NAMALWA (cell line): Measurements from ENCODE around the gene MCM9.
"Not testable (repeated sequence)": the region's sequence is repeated elsewhere in the genome, so short reads cannot be mapped to it uniquely, and the experiment has no call there.

Experiments used
- DNase-seq: peaks from one replicate; pipeline ENCODE4 v3.0.0-alpha.2; 2015; ENCODE audit warnings: low spot score

The MCM9 gene

DNA sequence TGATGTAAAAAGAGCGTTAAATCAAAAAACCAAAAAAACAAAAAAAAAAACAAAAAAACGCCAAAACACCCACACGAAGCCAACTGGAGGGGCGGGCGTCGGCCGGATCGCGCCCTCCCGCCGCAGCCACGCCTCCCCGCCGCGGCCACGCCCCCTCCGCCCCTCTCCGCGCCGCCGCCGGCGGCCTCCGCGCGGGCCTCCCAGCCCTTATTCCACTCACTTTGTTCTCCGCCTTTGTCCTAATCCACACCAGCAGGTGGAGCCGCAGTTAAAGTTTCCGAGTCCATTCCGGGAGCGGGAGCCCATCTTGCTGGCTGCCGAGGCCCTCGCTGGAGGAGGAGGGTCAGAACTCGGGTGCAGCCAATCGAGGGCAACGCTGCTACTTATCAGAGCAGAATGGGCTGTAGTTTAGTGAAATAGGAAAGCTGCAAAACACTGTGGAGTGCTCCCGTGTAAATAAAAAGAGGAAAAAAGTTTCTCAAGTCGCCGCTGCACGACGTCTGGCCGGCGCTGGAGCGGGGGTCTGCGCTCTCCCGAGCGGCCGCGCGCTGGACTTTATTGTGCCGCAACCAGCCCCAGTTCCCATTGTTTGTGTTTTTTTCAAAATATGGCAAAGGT, 41.0 kb downstream of the MCM9 start, which contains the start of gene ASF1A:
Gene ASF1A (plus strand): TSS at position 346 of the 618 bp plus-strand sequence. CDS start 262 bp downstream, at position 608.
- peak; percentile 97 for DNase-seq

DNA sequence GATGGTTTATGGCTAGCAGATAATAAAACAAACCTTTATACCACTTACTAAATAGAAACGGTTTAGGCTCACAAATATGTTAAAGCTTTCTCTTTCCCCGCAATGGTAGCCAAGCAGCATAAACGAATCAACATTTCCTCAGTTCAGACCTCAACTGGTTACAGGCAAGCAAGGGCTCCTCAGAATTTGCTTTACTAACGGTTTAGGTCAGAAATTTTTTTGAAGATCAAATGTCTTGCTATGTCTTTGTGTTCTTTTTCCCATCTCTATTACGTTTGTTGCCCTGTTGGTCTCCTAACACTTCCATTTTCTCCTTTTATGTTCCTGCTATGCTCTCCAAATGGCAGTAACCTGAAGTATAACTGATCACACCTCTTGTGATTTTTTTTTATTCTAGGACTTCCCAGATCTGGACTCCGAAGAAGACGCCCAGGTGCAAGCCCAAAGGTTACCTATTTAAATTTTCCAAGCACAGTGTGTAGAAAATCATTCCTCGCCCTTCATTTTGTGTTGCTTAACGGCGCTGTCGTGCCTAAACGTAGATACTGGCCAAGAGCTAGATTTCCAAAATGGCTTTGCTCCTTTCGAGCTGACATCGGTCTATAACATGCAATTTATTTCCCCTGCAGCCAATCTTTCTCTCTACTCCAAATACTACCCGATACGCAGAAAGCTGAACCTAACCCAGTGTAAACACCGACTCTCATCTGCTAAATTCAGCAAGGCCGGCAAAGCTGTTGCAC, 41.7 kb downstream of the MCM9 start:
- DNase-seq: peak; percentile 88

DNA sequence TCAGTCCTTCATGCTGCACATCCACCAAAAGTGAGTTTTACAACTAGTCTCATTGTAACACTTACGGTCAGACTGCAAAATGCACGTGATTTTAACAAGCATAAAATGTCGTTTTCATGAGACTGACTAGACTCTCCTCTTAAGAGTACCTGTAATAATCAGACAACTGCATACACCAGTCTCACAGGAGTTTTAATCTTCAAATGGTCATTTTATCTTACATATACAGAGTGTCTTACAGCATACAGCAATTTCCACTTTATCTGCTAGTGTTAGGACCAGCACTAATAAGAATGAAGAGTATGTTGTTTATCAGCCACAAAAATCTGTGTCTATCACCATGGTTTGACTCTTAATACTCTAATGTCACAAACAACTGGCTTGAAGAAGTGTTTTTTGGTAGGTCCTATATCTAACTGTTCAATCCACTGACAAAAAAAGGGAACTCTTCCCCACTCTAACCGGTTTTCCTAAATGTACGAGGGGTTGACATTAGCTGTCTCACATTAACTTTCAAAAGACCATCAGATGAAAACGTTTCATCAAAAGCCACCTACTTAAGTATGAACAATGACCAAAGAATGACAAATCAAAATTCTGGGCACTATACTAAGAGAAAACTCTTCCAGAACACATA, 42.5 kb downstream of the MCM9 start:
- peak; percentile 63 for DNase-seq

DNA sequence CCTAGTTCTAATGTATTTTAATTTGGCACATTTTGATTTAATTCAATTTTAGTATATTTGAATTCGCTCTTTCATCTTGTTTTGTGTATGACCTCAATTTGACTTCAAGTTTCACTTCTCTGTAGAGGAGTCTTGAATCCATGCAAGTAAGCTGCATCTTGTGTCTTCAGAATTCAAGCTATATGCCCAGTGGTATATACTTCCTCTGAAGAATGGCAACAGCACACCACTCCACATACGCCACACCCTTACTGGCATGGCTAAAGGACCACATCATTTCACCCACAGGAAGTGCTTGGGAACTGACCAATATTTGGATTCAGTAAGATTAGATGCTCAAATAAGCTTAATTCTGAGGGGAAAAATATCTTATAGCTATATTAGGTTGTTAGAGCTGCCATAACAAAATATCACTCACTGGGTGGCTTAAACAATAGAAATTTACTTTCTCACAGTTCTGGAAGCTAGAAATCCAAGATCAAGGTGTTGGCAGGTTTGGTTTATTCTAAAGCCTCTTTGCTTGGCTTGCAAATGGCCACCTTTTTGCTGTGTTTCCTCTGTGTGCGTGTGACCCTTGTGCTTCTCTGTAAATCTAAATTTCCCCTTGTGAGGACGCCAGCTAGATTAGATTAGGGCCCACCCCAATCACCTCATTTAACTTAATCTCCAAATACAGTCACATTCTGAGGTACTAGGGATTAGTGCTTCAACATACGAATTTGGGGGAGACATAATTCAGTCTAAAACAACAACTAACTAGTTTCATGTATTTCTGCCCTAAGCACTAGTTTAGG, 43.8 kb downstream of the MCM9 start:
- DNase-seq: peak; percentile 82

DNA sequence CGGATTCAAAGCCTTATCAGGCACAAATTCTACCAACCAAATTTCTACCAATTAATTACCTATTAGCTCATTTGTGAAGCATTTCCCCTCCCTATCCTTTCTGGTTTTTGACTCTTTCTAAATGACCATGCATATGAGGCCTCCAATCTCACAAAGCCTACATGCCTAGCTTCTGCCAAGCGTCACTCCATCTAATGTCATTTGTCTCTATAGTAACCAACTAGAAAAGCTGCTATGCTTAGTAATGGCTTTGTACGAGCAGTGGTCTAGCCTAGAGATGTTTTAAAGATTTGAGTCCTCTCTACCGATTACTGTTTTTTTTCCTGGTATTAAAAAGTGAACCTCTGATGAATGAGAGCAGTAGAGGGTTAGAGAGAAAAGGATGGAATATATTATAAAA, 45.8 kb downstream of the MCM9 start:
- no peak for DNase-seq

DNA sequence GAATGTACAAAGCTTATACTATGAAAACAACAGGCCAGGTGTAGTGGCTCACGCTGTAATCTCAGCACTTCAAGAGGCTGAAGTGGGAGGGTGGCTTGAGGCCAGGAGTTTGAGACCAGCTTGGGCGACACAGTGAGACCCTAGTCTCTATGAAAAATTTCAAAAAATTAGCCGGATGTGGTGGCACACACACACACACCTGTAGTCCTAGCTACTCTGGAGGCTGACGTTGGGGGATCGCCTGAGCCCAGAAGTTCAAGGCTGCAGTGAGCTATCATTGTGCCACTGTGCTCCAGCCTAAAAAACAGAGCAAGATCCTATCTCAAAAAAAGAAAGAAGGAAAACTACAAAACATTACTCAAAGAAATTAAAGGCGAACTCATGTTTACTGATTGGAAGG, 48.3 kb downstream of the MCM9 start:
- no peak for DNase-seq

DNA sequence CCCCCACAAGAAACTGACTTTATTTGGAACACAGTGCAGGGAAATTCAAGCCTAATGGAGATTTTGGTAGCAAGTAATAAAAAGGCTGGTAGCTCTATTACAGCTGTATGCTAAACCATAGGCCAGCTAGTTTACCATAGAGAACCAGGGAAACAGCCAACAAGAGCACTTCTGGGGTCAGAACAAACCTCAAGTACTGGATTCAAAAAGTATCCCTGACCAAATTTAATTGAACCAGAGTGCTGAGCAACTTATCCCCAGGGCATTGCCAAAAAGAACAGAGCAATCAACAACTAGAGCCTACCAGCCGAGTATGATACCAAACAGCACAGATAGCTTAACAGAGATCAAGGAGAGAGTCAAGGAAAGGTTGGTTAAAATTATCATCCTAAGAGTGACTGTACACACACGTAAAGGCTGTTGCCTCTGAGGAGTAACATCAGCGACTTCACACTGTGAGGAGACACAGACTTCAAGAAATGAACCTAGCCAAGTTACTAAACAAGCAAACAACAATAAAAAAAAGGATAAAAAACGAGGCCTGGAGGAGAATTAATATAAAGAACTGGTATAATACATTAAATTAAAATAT, 52.5 kb downstream of the MCM9 start:
- DNase-seq: peak; percentile 22

DNA sequence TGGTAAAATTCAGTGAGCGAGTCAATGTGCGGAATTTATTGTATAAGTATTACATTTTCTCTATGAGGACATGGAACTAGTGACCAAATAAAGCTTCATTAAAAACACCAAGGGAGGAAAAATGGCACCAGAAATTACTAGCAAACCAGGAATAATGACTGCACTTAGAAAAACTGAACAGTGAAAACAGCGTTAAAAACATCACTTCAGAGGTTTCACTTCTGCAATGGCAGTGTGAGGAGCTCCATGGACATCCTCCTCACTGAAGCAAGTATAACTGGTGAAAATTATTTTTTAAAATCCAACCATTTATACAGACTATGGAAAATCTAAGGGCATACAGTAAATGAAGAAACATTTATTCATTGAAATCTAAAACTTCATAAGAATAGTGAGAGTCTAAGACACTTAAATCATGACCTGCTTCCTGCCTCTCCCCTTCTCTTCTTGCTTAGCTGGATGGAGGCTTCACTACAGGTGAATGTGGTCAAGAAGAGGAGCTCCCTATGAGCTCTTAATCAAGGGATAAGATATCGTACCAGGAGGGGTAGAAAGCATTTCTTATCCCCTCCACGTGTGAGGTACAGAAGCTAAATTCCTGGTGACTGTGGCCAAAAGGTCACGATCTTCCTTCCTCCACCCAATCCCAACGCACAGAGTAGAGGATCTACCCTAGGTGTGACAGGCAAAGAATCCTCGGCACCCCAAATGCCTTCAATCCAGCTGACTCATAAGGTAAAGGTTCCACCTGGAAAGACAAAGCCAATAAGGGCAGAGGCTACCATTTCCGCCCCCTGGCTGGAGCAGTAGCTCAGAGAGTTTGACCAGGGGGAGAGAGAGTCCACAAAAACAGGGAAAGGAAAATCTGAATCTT, 53.3 kb downstream of the MCM9 start:
- DNase-seq: peak; percentile 61

DNA sequence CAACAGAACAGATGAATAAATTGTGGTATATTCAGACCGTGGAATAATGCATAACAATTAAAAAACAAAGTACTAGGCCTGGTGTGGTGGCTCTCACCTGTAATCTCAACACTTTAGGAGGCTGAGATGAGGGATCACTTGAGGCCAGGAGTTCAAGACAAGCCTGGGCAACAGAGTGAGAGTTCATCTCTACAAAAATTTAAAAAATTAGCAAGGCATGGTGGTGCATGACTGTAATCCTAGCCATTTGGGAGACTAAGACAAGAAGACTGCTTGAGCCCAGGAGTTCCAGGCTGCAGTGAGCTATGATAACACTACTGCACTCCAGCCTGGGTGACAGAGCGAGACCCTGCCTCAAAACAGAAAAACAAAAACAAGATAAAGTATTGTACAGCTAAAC, 57.2 kb downstream of the MCM9 start:
- DNase-seq: no peak

DNA sequence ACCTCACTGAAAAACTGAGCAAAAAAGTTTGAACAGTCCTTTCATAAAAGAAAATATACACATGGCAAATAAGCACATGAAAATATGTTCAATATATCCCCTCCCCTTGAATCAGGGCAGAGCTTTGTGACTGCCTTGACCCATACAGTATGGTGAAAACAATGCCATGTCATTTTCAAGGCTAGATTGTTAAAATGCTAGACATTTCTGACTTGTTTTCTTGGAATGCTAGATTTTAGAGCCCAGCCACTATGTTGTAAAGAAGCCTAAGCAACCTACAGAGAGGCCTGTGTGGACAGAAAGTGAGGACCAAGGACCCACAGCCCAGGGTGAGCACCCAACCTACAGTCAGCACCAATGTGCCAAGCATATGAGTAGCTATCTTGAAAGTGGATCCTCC, 58.1 kb downstream of the MCM9 start:
- no peak for DNase-seq

DNA sequence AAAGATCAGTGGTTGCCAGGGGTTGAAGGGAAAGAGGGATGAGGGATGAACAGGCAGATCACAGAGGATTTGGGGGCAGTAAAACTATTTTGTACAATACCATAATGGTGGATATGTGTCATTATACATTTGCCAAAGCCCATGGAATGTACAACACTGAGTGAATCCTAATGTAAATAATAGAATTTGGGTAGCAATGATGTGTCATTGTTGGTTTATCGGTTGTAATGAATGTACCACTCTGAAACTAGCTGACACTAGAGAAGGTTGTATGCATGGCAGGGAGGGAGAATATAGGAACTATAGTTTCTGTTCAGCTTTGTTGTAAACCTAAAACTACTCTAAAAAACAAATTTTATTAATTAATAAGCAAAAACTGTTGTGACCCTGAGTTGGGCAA, 58.8 kb downstream of the MCM9 start:
- DNase-seq: no peak

DNA sequence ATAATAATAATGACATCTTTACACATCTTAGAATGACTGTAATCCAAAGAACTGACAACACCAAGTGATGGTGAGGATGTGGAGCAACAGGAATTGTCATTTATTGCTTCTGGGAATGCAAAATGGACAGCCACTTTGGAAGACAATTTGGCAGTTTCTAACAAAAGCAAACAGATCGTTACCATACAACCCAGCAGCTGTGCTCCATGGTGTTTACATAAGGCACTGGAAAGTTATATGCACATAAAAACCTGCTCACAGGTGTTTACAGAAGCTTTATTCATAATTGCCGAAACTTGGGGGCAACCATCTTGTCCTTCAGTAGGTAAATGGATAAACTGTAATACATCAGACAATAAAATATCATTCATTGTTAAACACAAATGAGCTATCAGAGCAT, 59.3 kb downstream of the MCM9 start:
- DNase-seq: no peak

DNA sequence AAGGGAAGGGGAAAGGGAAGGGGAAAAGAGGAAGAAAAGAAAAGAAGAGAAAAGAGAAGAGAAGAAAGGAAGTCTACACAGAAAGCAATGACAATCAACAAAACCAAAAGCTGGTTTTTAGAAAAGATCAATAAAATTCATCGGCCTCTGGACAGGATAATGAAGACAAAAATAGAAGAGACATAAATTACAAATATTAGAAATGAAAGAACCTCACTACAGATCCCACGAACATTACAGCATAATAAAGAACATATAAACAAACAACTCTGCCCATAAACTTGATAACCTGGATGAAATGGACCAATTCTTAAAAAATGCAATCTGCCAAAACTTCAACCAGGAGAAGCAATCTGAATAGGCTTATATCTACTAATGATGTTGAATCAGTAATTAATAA, 61.7 kb downstream of the MCM9 start:
- DNase-seq: no peak

DNA sequence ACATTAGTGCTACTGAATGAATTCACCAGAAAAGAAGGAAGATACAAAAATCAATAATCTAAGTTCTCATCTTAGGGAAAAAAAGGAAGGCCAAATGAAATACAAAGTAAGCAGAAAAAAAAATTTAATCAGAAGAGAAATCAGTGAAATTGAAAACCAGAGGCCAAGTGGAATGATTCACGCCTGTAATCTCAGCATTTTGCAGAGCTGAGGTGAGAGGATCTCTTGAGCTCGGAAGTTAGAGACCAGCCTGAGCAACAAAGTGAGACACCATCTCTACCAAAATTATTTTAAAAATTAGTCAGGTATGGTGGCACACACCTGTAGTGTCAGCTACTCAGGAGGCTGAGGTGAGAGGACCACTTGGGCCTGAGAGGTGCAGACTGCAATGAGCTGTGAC, 62.2 kb downstream of the MCM9 start:
- DNase-seq: no peak

DNA sequence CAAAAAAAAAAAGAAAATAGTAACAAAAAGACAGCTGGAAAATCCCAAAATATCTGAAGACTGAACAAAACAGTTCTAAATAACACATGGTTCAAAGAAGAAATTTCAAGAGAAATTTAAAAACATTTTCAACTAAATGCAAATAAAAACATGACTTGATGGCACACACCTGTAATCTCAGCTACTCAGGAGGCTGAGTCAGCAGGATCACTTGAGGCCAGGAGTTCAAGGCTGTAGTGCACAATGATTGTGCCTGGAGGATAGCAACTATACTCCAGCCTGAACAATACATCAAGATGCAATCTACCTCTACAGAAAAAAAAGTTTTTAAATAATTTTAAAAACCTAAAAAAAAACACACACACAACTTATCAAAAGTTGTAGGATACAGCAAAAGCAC, 62.6 kb downstream of the MCM9 start:
- no peak for DNase-seq

DNA sequence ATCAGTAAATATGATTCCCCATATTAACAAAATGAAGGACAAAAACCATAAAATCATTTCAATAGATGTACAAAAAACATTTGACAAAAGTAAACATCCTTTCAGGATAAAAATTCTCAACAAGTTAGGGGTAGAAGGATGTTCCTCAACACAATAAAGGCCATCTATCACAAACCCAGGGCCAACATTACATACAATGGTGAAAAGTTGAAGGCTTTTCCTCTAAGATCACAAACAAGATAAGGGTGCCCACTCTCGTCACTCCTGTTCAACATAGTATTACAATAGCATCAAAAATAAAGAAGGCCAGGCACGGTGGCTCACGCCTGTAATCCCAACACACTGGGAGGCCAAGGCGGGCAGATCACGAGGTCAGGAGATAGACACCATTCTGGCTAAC, 63.6 kb downstream of the MCM9 start:
- DNase-seq: no peak

DNA sequence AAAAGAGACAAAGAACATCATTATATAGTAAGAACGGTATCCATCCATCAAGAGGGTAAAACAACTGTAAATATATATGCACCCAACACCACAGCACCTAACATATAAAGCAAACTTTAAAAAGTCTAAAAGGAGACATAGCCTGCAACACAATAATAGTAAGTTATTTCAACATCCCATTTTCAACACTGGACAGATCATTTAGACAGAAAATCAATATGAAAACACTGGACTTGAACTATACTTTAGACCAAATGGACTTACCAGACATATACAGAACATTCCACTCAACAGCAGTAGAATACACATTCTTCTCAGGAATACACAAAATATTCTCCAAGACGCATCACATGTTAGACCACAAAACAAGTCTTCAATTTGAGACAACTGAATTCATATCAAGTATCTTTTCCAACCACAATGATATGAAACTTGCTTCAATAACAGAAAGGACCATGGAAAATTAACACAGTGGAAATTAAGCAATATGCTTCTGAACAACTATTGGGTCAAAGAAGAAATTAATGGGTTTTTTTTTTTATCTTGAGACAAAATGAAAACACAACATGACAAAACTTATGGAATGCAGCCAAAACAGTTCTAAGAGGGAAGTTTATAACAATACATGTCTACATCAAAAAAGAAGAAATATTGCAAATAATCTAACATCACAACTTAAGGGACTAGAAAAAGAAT, 64.9 kb downstream of the MCM9 start:
- DNase-seq: no peak

DNA sequence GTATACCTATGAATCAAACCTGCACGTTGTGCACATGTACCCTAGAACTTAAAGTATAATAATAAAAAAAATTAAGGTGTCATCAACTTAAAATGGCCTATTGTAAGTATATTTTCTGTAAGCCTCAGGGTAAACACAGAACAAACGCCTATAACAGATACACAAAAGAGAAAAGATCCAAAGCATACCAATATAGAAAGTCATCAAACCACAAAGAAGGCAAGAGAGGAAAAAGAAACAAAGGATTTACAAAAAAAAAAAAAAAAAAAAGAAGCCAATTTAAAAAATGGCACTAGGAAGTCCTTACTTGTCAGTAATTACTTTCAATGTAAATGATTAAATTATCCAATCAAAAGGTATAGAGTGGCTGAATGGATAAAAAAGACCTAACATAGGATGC, 65.6 kb downstream of the MCM9 start:
- DNase-seq: no peak

DNA sequence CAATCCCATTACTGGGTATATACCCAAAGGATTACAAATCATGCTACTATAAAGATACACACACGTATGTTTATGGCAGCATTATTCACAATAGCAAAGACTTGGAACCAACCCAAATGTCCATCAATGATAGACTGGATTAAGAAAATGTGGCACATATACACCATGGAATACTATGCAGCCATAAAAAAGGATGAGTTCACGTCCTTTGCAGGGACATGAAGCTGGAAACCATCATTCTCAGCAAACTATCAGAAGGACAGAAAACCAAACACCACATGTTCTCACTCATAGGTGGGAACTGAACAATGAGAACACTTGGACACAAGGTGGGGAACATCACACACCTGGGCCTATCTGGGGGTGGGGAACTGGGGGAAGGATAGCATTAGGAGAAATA, 66.1 kb downstream of the MCM9 start:
- not testable (repeated sequence) for DNase-seq

DNA sequence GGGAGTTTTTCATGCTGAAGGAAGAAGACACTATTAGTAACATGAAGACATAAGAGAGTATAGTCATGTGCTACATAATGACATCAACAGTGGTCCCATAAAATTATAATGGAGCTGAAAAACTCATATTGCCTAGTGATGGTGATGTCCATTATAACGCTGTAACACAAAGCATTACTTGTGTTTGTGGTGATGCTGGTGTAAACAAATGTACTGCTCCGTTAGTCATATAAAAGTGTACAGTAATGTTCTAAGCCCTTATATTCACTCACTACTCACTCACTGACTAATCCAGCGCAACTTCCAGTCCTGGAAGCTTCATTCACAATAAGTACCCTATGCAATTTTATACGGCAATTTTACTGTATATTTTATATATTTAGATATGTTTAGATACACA, 67.8 kb downstream of the MCM9 start:
- no peak for DNase-seq

DNA sequence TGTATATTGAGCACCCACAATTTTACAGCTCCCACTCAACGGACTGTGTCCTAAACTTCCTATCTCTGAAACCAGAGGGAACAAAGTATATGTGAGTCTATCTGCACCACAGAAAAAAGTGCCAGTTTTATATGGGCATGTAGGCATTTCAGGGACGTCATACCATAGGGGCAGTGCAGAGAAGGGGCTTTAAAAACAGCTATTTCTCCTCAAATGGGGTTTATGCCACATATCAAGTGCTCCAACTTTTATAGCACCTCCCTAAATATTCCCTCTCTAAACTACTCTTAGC, 69.9 kb downstream of the MCM9 start:
- DNase-seq: no peak
